Adrenal gland (tissue), 12 donors: ENCODE results near the gene DLGAP3. TPM values are rescaled to one million over a fixed set of nuclear protein-coding genes. Genes with fewer than 3 reads are reported as not detected.
"Not testable (repeated sequence)": the region's sequence is repeated elsewhere in the genome, so short reads cannot be mapped to it uniquely, and the experiment has no call there.

Experiments used
- DNase-seq, 7 donors: peaks; one replicate each; pipeline ENCODE4 v3.0.0-alpha.2; 2019 to 2020
- H3K27ac ChIP-seq, 5 donors: fragments of 200-600 bp; sonication (generic) in 4 of 5; 1 replicate in 3 of 5; 2 replicates in 2 of 5; pipeline versions ENCODE4 v1.5.1 to v1.8.0; 2016 to 2020; ENCODE audit warnings: mild to moderate bottlenecking in 1 of 5
- H3K27me3 ChIP-seq: fragments of 200-600 bp; 2 replicates; pipeline ENCODE4 v1.8.0; 2021
- H3K36me3 ChIP-seq, 2 donors: fragments of 200-600 bp; replicated peaks in 1 of 2; 1 replicate in 1 of 2; 2 replicates in 1 of 2; pipeline versions ENCODE4 v1.5.1 to v1.8.0; 2018 to 2022
- H3K4me1 ChIP-seq, 2 donors: fragments of 200-600 bp; replicated peaks in 1 of 2; 1 replicate in 1 of 2; 2 replicates in 1 of 2; pipeline versions ENCODE4 v1.5.1 to v1.8.0; 2018 to 2021
- H3K4me3 ChIP-seq, 4 donors: fragments of 200-600 bp; sonication (generic) in 3 of 4; one replicate each; pipeline ENCODE4 v1.5.1; 2016 to 2018
- H3K9me3 ChIP-seq, 3 donors: fragments of 200-600 bp; sonication (generic) in 1 of 3; replicated peaks in 1 of 3; 1 replicate in 2 of 3; 2 replicates in 1 of 3; pipeline versions ENCODE4 v1.5.1 to v1.8.0; 2016 to 2021
- POLR2A ChIP-seq, 2 donors: fragments of 450-650 bp; IDR thresholded peaks; one replicate each; pipeline ENCODE4 v1.6.1; 2017; ENCODE audit warnings: antibody characterized with exemption in 2 of 2, mild to moderate bottlenecking in 2 of 2, moderate library complexity in 1 of 2
- whole genome bisulfite sequencing, 4 donors: extraction: QIAGEN DNeasy Blood & Tissue Kit in 2 of 4; methylation state at CpG; one replicate each; pipeline versions ENCODE4 v1.1.5 to v1.1.7; 2013 to 2017; 5-methylcytosine and 5-hydroxymethylcytosine counted together
- intact Hi-C, 2 donors: fragments of 100-400 bp; cut with DNase I; formaldehyde crosslinking; loops; one replicate each; pipeline versions ENCODE4 v1.14.1 to v1.15.0; 2022 to 2023
- polyA plus RNA-seq, 3 donors: library from polyadenylated mRNA; stranded (reverse); fragments of 200-250 nt in 2 of 3; fragments of 350-450 nt in 1 of 3; fragmentation: Illumina TruSeq in 1 of 3; extraction: RNeasy Lipid Tissue Mini Kit (QIAGEN cat#74804) in 1 of 3; gene quantifications; one replicate each; pipeline ENCODE4 v1.2.3, GENCODE V29; 2013 to 2014
- total RNA-seq, 9 donors: library from RNA; depleted of rRNA in 4 of 9; stranded (reverse); fragments of >200 nt in 4 of 9; fragments of 120-200 nt in 1 of 9; fragmentation: NEBNext Ultra II Directional in 1 of 9; extraction: Animal tissue kit (Norgen Biotek cat#: 25700) in 1 of 9; gene quantifications; one replicate each; pipeline versions ENCODE4 v1.1.0 to v1.2.4, GENCODE V29; 2013 to 2023
- TF ChIP-seq, protein P1 (sequence below), 6 experiments: fragments of 450-650 bp in 4 of 6; fragments of 200-600 bp in 2 of 6; sonication (generic) in 1 of 6; IDR thresholded peaks; 1 replicate in 5 of 6; 2 replicates in 1 of 6; pipeline versions ENCODE4 v1.5.1 to v1.8.0; 2016 to 2021; ENCODE audit warnings: antibody characterized with exemption in 6 of 6, mild to moderate bottlenecking in 2 of 6, moderate library complexity in 1 of 6
- donor health status: healthy with polysubstance abuse.
- donor health status: Bipolar disorder and iron deficiency.
- donor health status: DM: yes; HTN: yes; CAD: no.
- donor health status: DM: no; HTN: no; CAD: no.
- donor health status: DM: no; HTN: no; CAD: no.
- donor health status: DM: yes; HTN: yes; CAD: no.

The DLGAP3 gene
- total and polyA plus RNA-seq, 12 donors = 0.13 to 1.6 (median 0.47) TPM

DNA sequence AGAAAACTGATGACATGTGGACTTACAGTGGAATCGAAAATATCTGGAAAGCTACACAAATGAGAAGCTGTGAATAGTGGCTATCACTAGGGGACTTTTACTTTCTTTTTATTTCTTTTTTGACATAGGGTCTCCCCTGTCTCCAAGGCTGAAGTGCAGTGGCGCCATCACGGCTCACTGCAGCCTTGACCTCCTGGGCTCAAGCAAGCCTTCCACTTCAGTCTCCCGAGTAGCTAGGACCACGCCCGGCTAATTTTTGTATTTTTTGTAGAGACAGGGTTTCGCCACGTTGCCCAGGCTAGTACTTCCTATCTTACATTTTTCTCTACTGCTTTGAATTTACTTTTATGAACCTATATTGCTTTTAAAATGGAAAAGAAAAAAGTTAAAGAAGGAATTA is 45.2 kb upstream of the DLGAP3 start:
- TF ChIP-seq, protein P1, sequence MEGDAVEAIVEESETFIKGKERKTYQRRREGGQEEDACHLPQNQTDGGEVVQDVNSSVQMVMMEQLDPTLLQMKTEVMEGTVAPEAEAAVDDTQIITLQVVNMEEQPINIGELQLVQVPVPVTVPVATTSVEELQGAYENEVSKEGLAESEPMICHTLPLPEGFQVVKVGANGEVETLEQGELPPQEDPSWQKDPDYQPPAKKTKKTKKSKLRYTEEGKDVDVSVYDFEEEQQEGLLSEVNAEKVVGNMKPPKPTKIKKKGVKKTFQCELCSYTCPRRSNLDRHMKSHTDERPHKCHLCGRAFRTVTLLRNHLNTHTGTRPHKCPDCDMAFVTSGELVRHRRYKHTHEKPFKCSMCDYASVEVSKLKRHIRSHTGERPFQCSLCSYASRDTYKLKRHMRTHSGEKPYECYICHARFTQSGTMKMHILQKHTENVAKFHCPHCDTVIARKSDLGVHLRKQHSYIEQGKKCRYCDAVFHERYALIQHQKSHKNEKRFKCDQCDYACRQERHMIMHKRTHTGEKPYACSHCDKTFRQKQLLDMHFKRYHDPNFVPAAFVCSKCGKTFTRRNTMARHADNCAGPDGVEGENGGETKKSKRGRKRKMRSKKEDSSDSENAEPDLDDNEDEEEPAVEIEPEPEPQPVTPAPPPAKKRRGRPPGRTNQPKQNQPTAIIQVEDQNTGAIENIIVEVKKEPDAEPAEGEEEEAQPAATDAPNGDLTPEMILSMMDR (IDR thresholded peaks at IDR 0.05) = no peak
- no peak for TF ChIP-seq POLR2A (IDR thresholded peaks at IDR 0.05)
- WGBS, 4 donors = 50 to 60% (median 54%) methylated on average over 8 of the region's 8 CpGs
- no peaks in the 10 kb centered on the region for H3K27me3 ChIP-seq
- no peaks in the 10 kb centered on the region for H3K36me3 ChIP-seq
- no peak overlapping the region for H3K27ac ChIP-seq
- H3K9me3 ChIP-seq = peaks cover 0 to 5% (median 0%) of the 10 kb centered on the region in 3 donors
- H3K4me1 ChIP-seq = peaks cover 14 to 21% of the 10 kb centered on the region in 2 donors
- no peak overlapping the region for H3K4me3 ChIP-seq
- intact Hi-C loops = loop anchor here in 1 of 2 donors (5.0 kb wide), 1 partner anchor 47 kb away; the partner anchor contains the start of gene DLGAP3
- no peak for DNase-seq

DNA sequence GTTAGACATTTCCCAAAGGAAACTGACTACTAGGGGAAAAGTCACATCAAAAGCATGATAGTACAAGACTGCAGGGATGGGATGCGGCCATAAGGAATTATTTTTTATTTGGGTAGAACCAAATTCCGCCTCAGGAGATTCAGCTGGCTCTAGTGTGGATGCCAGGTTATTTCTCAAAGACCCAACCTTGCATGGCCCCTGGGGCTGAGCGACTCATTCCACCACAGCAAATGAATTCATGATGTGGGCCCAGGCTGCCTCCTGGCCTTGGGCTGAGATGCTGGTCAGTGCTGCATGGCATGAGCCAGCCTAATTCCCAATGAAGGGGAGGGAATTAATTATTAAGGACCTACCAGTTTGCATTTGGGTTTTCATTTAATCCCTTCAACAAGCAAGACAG is 43.9 kb upstream of the DLGAP3 start:
- no peak for TF ChIP-seq POLR2A (IDR thresholded peaks at IDR 0.05)
- TF ChIP-seq, protein P1 (IDR thresholded peaks at IDR 0.05) = no peak
- Histone ChIP-seq H3K9me3 (peaks cover 0 to 5% (median 0%) of the 10 kb centered on the region in 3 donors), H3K4me3 (no peak overlapping the region), H3K4me1 (peaks cover 7 to 13% of the 10 kb centered on the region in 2 donors), H3K27me3 (no peaks in the 10 kb centered on the region), H3K36me3 (no peaks in the 10 kb centered on the region), H3K27ac (no peak overlapping the region)
- WGBS, 4 donors = 80 to 92% (median 87%) methylated on average over 3 of the region's 3 CpGs
- intact Hi-C loops = no loop called here
- no peak for DNase-seq

DNA sequence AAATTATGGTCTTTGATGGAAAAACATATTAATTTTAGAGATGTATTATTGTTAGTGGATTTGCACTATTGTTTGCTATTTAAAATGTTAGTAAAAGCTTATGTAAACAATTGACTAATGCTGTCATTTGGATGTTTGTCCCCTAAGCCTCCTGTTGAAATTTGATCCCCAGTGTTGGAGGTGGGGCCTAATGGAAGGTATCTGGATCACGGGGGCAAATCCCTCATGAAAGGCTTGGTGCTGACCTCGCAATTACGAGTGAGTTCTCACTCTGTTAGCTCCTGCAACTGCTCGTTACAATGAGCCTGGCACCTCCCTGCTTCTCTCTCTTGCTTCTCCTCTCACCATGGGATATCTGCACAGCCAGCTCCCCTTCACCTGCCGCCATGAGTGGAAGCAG is 41.4 kb upstream of the DLGAP3 start:
- Histone ChIP-seq H3K27me3 (no peaks in the 10 kb centered on the region), H3K9me3 (peaks cover 0 to 5% (median 0%) of the 10 kb centered on the region in 3 donors), H3K4me3 (no peak overlapping the region), H3K4me1 (no peaks in the 10 kb centered on the region), H3K27ac (no peak overlapping the region), H3K36me3 (no peaks in the 10 kb centered on the region)
- WGBS, 4 donors = 46 to 61% (median 54%) methylated on average over 5 of the region's 5 CpGs
- no peak for DNase-seq
- intact Hi-C loops = no loop called here
- no peak for TF ChIP-seq POLR2A (IDR thresholded peaks at IDR 0.05)
- TF ChIP-seq, protein P1 (IDR thresholded peaks at IDR 0.05) = no peak

DNA sequence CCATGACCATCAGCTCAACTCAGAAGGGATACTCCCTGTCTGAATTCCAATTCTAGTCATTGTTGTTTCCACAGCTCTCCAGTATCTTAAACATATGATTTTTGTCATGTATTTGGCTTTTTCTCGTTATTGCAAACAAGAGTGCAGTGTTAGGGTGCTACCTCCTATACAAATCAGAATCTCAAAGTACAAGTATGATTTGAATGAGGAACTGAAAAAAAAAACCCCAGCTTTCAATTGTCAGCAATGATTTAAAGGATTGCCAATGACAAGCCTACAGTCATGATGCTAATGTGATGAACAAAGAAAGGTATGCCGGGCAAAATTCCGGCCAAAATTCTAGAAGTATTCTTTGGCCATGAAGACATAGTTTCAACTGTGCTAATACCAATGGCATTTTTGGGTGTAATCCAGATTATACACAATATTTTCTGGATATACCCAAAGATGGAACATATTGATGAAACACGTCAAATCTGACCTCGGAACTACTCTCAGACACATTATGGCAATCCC is 40.8 kb upstream of the DLGAP3 start:
- 90 to 95% (median 92%) methylated on average over 5 of the region's 5 CpGs for WGBS, 4 donors
- intact Hi-C loops = no loop called here

DNA sequence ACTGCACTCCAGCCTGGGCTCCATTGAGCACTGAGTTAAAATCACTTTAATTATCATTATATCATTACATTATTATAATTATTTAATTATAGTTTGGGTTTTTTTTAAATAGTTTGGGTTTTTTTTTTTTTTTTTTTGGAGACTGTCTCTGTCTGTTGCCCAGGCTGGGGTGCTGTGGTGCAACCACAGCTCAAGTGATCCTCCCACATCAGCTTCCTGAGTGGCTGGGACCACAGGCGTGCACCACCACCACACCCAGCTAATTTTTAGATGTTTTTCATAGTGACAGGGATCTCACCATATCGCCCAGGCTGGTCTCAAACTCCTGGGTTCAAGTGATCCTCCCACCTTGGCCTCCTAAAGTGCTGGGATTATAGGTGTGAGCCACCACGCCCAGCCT is 38.8 kb upstream of the DLGAP3 start:
- H3K27ac ChIP-seq, H3K9me3 ChIP-seq, H3K27me3 ChIP-seq, intact Hi-C loops, H3K4me1 ChIP-seq, H3K36me3 ChIP-seq, H3K4me3 ChIP-seq, DNase-seq: not testable (repeated sequence)
- WGBS, 4 donors = 74 to 81% (median 76%) methylated on average over 2 to 3 of the region's 3 CpGs

More for the DNA sequence above, 40.8 kb upstream of the DLGAP3 start:
- TF ChIP-seq, protein P1 (IDR thresholded peaks at IDR 0.05) = no peak
- TF ChIP-seq POLR2A (IDR thresholded peaks at IDR 0.05) = no peak
- Histone ChIP-seq H3K4me3 (no peak overlapping the region), H3K36me3 (no peaks in the 10 kb centered on the region), H3K27me3 (no peaks in the 10 kb centered on the region), H3K27ac (no peak overlapping the region), H3K9me3 (peaks cover 0 to 5% (median 0%) of the 10 kb centered on the region in 3 donors), H3K4me1 (no peaks in the 10 kb centered on the region)
- no peak for DNase-seq

DNA sequence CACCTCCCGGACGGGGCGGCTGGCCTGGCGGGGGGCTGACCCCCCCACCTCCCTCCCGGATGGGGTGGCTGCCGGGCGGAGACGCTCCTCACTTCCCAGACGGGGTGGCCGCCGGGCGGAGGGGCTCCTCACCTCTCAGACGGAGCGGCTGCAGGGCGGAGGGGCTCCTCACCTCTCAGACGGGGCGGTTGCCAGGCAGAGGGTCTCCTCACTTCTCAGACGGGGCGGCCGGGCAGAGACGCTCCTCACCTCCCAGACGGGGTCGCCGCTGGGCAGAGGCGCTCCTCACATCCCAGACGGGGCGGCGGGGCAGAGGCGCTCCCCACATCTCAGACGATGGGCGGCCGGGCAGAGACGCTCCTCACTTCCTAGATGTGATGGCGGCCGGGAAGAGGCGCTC is 38.2 kb upstream of the DLGAP3 start:
- H3K27me3 ChIP-seq, intact Hi-C loops, H3K36me3 ChIP-seq, H3K9me3 ChIP-seq, DNase-seq, H3K4me1 ChIP-seq, H3K4me3 ChIP-seq, H3K27ac ChIP-seq: not testable (repeated sequence)
- 100% methylated on average over 1 to 15 of the region's 36 CpGs; no CpG with 5 or more reads in 2 of the 4 donors for WGBS, 4 donors
